ENCODE results near the gene TREML1. TPM values are rescaled to one million over a fixed set of nuclear protein-coding genes. Genes with fewer than 3 reads are reported as not detected.

The TREML1 gene
- total and polyA plus RNA-seq, 2 experiments from 2014 or later, result not detected

GRCh38 chr6:41175084-41175483, 20.9 kb upstream of the TREML1 start (continued):
- no peak for TF ChIP-seq CTCF (conservative IDR thresholded peaks at IDR 0.05; ENCODE audit: low read depth in 2 of 2)
- TF ChIP-seq ZNF331 (CRISPR knock-in tag; IDR thresholded peaks at IDR 0.05; ENCODE audit: low read depth), result no peak
- no peak for TF ChIP-seq CREB1 (CRISPR knock-in tag; IDR thresholded peaks at IDR 0.05; ENCODE audit: low read depth)
- no peak for TF ChIP-seq ETS1 (IDR thresholded peaks at IDR 0.05)
- TF ChIP-seq REST (IDR thresholded peaks at IDR 0.05; ENCODE audit: unreplicated experiment), result no peak
- no peak for TF ChIP-seq STAT1 (IDR thresholded peaks at IDR 0.05; ENCODE audit: unreplicated experiment)
- no peak for TF ChIP-seq POLR2AphosphoS5 (IDR thresholded peaks at IDR 0.05; ENCODE audit: low read depth)
- TF ChIP-seq EZH2 (IDR thresholded peaks at IDR 0.05; ENCODE audit: low read depth, unreplicated experiment), result no peak

GRCh38 chr6:41174610-41175009, 20.5 kb upstream of the TREML1 start:
- no peak overlapping the region for H3K4me2 ChIP-seq
- ATAC-seq, result no peak
- H2AFZ ChIP-seq, result no peak overlapping the region
- peaks cover 8% of the 10 kb centered on the region; the same call in 1 of the 3 replicates for H3K9me3 Mint-ChIP-seq
- no peaks in the 10 kb centered on the region for H3K36me3 ChIP-seq (ENCODE audit: insufficient read depth)
- no peak for DNase-seq (ENCODE audit: low spot score)
- H3F3A ChIP-seq (replicated peaks; ENCODE audit: low read depth), result no peaks in the 10 kb centered on the region
- no peaks in the 10 kb centered on the region for H4K20me1 ChIP-seq (replicated peaks; ENCODE audit: insufficient read depth)
- H3K9me2 ChIP-seq (ENCODE audit: insufficient read depth), result peaks cover 16% of the 10 kb centered on the region; the same call in 1 of the 2 replicates
- H3K4me1 Mint-ChIP-seq, result peaks cover 15% of the 10 kb centered on the region
- no peak overlapping the region for H3K4me3 Mint-ChIP-seq
- no peaks in the 10 kb centered on the region for H3K27me3 ChIP-seq (ENCODE audit: insufficient read depth)
- H3K27ac Mint-ChIP-seq, result no peak overlapping the region
- no peaks in the 10 kb centered on the region for H3K79me2 ChIP-seq (replicated peaks; ENCODE audit: insufficient read depth)
- peaks cover 11% of the 10 kb centered on the region for H3K4me1 ChIP-seq (ENCODE audit: insufficient read depth)
- H3K27me3 Mint-ChIP-seq (ENCODE audit: insufficient read depth, low read depth, poor library complexity), result peaks cover 4% of the 10 kb centered on the region
- no peak overlapping the region for H3K27ac ChIP-seq (ENCODE audit: low read depth)
- H3K4me3 ChIP-seq, result no peak overlapping the region
- peaks cover 7% of the 10 kb centered on the region; the same call in 1 of the 3 replicates for H3K36me3 Mint-ChIP-seq (ENCODE audit: low read depth)
- TF ChIP-seq NANOG (IDR thresholded peaks at IDR 0.05; ENCODE audit: borderline replicate concordance) (no peak), REST (IDR thresholded peaks at IDR 0.05; ENCODE audit: unreplicated experiment) (no peak), ZNF114 (CRISPR knock-in tag; IDR thresholded peaks at IDR 0.05) (no peak)

Measured in GM23338 (cell line).